Stimulated activated CD8-positive, alpha-beta memory T cell treated with anti-CD3 and anti-CD28 coated beads, Interleukin-7, amount 100 ng/mL, for 24 hours (primary cell): Measurements from ENCODE around the gene ITPR2.

Experiments
- DNase-seq: peaks from one replicate; pipeline ENCODE4 v3.0.0-alpha.2; 2020; ENCODE audit warnings: low read depth

The ITPR2 gene

DNA sequence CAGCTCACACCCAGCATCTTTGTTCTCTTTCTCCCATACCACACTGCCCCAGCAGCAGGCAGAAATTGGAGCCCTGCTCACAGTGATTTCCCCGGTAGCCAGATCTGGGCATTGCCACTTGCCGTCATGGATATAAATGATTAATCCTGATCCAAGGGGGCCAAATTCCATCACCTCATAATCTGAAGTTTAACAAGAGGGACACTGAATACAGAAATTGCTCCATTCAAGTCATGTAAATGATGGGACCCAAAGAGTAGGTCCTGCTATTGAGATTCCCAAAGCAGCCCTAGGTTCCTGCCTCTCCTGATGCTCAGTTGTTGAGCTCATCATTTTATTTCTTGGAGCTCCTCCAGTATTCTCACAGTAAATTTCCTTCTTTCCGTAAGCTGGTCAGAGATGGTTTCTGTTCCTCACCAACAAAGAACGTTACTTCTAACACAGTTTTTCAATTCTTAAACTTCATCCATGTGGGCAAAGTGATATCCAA is 11.7 kb downstream of the ITPR2 start:
- no peak for DNase-seq

DNA sequence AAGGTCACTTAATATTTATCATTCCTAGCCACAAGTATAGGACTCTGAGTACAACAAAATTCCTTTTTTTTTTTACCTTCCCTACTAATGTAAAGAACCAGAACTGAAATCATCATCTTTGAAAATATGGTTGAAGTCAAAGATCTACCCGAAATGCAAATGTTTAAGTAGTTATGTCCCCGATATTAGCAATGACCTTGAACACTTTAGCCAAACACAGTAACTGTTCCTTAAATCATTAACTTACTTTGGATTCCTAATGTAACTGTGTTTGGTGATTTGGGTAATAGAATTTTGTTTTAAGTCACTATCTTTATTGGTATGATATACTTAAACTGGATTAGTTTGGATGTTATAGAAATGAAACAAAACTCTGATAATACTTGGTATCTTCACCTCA is 14.4 kb downstream of the ITPR2 start:
- DNase-seq, result no peak

DNA sequence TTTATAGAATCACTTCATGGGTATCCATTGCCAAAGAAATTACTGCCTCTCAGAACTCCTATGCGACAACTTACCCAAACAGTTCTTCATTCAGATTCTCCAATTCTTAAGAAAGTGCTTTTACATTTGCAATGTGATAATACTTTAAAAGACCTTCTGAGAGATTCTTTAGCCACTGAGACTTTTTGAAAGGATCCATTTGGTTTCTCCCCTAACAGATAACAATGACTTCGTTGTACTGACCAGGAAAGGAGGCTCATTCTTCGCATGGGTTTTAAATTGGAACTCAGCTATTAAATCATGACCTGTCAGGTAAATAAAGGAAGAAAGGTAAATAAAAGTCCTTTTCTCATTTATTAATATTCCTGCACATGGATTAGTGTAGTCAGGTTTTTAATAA is 14.8 kb downstream of the ITPR2 start:
- no peak for DNase-seq

DNA sequence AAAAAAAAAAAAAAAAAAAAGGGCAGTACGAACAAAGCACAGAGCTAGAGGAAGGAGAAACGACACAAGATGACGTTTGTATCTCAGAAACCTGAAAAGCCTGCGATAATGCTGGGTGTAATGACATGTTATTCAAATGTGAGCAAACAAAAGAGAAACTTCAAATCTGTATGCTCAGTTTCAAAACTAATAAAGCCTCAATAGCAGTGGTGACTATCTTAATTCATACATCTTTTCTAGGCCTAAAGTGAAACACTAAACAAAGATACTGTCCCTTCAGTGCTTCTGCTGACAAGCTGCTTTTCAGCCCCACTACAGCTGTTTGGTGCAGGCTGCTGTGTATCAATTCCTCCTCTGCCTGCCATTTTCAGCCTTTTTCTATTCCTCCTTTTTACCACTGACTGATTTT is 15.8 kb downstream of the ITPR2 start:
- no peak for DNase-seq

DNA sequence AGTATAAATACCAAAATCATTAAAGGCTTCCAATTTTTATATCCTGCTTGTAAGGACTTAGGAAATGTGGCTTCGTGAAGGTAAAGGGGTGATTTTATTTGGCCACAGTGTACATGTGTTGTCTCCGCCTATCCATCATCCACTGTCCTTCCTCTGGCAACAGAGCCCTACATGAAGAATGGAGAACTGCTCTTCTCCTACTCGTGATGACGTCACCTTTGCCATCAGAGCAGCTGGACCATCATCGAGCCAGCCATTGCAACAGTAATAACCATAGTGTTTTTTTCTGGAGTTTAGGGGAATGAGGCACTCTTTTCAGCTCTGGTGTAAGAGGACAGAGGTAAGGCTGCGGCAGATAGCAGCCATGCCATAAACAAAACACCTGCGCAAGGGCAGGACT is 19.2 kb downstream of the ITPR2 start:
- no peak for DNase-seq

DNA sequence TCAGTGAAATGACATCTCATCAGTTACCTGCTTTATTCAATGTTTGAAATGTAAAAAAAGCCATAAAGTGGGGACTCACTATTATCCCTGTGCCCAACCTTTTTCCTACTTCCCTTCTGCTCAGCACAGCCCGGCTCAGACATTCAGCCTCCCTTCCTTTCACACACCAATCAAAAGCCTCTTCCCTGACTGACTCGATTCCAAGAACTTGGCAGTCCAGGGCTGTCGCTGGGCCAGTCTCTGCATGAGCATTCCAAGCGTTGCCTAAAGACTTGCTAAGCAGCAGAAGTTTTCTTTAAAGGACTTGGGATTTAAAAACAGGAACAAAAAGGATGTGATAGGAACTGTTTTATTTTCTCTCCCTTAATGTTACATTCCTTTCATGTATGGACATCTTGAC is 22.7 kb downstream of the ITPR2 start:
- no peak for DNase-seq

DNA sequence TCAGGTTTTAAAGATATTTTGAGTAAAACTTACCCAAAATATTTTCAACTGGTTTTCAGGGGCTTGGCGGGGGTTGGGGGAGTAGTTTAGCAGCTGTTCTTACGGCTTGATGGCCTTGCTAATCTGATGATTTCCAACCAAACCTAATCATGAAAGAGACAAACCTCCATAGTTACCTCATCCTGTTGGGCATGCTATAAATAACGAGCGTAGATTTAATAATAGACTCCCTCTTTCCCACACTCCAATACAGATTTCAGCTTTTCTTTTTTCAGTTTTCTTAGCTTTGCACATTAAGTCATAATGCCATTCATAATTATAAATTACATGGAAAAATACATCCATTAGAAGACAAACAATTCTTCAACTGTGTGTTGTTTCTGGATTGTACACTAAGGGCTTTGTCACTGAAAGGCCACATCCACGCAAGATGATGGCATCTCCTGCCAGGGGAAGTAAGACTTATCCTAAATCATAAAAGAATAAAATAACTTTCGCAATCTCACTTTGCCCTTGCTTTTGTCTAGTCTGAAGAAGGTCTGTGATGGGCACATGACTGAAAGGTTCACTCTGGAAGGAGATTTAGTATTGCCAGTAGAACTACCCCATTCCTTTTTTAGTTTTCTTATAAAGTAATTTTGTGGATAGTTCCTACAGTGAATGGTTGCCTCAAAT is 23.2 kb downstream of the ITPR2 start:
- DNase-seq, result no peak

DNA sequence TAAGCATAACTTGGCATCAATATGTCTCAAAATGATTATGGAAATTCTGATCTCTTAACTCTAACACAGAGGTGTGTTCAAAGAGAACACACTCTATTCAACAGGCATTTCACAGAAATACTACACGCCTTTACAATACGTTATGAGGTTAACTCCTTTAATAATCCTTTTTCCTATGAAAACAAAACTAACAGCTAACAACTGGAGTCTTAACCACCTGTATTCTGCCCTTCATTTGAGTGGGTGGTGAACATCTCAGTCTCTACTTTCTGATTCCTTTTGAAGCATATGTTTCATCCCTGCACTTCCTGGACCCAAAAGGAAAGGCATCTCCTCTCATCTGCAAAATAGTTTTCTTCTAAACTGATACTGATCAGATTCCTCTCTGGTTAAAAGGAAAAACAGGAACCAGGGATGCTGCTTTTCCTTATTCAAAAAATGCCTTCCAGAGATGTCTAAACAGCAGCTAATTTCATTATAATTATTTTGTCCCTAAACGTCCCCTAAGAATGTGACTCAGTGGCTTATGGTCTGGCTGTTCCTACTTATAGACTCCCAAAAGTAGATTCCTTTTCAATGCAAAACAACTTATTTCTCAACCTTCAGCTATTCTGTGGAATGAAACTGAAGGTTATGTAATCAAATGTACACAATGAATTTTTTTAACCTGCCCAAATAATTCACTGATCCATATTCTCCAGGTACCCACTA is 24.1 kb downstream of the ITPR2 start:
- no peak for DNase-seq

DNA sequence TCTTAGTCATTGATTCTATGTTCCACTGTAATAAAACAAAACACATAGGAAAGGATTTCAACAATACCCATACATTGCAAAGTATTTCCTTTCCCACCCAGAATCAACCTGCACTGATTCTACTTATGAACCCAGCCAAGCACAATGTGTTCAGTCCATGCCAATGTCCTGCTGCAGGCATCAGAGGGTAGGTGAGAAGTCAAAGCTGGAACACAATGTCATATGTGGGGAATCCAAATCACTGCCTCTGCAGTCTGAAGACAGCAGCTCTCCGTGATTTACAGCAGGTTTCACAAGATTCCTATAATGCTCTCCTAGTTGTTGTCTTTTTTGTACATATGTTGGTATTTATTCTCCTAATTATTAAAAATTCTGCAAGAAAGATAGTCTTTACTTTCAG is 25.7 kb downstream of the ITPR2 start:
- no peak for DNase-seq

DNA sequence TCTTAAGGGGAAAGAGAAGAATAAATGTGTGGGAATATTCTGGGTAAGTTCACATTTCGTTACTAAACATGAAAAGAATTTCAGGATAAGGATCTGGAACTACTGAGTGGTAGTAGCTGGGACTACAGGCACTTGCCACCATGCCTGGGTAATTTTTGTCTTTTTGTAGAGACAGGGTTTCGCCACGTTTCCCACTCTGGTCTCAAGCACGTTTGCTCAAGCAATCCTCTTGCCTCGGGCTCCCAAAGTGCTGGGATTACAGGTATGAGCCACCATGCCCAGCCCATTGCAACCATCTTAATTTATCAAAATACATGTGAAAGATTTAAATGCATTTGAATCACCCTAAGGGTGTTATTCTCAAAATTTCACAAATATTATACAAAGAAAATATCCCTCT is 26.4 kb downstream of the ITPR2 start:
- DNase-seq, result no peak

DNA sequence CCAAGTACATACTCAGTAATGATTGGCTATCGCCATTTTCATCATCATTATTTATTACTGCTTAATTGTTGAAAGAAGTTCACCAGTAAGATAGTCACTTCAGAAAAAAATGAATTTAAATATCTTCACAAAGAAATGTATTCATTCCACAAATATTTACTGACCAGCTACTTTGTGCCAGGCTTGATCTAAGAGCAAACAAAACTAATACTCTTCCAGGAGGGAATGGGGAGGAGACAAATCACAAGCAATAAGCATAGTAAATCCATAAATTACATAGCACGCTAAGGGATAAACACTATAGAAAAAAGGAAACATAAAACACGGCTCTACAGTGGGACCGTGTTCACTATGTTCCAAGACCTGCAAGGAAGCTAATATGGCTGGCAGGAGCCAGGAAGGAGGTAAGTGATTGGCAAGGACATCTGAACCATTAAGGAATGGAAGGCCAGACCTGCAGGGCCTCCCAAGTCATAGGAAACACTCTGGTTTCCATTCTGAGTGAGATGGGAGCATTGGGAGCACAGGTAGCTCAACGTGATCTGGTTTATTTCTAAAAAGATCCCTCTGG is 27.5 kb downstream of the ITPR2 start:
- DNase-seq, result no peak

DNA sequence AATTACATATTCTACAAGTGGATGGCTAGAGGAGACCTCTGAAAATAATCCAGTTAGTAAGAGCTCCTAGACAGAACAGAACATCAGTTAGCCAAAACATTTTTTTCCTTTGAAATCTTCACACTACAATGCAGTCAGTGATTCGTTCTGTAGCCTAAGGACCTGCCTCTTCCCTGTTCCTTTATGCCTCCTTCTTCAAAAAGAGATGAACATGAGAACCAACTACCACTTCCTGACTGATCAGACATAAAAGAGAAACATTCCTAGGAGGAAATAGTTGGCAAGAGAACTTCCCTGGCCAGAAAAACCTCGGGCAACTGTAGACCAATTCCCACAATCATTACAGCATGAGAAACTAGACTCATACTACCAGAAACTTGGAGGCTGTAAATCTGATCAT is 29.4 kb downstream of the ITPR2 start:
- DNase-seq, result no peak

DNA sequence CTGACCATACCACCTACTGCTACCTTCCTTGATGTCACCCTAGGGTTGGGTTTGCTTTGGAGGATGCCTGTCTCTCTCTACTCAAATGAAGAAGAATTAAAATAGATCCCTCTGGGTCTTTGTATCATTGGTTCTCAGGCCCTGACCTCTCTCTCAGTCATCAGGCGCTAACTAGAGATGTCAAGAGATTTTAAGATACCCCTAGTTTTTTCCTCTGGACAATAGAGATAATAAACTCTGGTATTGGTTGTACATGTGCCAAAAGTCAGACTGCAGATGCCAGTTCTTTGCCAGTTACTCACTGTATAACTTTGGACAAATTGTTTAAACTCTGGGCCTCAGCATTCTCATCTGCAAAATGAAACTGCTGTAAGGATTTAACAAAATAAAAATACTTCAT is 31.5 kb downstream of the ITPR2 start:
- DNase-seq, result no peak

DNA sequence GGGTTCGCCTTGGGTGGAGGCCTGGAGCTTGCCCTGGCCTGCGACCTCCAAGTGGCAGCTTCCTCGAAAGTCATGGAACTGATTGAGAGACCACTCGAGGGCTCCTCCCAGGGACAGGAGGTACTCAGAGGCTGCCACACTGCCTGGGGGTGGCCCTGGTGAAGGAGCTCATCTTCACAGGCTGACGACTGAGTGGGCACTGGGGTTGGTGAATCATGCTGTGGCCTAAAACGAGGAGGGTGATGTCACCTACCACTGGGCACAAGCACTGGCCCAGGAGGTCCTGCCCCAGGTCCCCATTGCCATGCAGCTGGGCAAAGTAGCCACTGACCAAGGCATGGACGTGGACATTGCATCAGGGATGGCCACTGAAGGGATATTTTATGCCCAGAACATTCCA is 32.1 kb downstream of the ITPR2 start:
- no peak for DNase-seq

DNA sequence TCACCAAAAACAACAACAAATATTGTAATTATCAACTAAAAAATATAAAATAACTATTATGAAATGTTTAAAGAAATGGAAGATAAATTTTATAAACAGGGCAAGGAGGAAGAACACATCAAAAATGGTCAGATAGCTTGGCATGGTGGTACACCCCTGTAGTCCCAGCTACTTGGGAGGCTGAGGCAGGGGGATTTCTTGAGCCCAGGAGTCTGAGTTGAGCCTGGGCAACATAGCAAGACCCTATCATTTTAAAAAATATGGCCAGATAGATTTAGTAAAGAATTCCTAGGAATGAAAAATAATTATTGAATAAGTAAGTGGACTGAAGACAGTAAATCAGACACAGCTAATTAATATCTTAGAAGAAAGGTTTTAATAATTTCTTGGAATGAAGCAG is 32.6 kb downstream of the ITPR2 start:
- DNase-seq, result no peak

DNA sequence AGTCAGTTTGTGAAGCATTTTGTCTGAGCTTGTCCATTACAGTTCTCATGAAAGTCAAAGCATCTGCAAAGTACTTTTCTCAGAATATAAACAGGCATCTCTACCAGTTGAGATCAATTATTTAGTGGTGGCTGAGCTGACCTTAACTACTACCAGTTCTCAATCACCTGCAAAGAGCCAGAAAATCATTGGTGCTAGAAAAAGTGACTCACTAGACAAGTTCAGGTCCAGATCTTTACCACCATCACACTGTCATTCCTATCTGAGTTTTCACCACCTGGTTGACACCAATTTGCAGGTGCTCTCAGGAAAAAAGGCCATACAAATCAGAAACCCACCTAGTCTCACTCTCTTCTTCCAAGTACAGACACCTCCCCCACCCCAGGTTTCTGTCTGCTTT is 33.3 kb downstream of the ITPR2 start:
- DNase-seq, result no peak

DNA sequence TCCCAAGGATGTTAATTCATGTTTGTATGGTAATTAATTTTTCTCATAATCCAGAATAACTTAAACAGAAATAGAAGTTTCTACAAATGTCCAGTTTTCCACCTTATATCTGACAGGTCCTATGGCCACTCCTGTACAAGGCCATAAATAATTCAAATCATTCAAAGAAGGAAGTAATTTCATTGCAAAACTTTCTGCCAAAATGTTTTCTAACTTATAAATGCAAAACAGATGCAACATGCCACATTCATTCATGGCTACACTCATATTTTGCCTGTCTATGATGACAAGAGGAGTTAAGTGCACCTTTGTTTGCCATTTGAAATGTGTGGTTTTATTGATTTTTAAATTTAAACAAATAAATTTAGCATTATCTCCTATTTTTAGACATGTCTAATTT is 34.4 kb downstream of the ITPR2 start:
- DNase-seq, result no peak

DNA sequence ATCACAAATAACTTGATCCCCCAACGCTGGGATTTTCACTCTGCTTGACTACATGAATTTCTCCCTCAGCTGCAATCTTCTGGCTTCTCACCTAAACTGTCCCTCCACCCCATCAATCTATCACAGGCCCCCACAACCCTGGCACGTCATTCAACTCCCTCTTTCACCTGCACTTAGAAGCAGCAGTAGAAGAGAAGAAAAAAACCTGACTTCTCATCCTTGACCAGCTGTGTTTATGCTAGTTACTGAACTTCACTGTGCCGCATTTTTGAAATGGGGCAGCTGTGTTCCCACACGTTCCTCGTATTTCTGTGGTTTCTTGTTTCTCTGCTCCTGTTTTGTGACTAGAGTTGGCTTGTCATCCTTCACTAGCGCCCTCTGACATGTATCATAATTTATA is 35.0 kb downstream of the ITPR2 start:
- no peak for DNase-seq

DNA sequence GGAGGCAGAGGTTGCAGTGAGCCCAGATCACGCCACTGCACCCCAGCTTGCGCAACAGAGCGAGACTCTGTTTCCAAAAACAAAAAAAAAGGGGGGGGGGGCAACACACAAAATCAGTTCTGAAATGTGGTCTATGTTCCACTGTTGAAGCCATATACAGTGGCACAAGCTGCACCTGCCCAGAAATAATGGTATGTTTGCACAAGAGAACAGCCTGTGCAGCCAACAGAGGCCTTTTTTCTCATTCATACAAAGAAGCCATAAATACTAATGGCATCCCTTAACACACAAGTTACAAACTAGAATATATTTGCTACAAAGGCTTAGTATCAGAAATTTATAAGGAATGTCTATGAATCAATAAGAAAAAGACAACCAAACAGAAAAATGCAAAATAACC is 37.1 kb downstream of the ITPR2 start:
- no peak for DNase-seq

DNA sequence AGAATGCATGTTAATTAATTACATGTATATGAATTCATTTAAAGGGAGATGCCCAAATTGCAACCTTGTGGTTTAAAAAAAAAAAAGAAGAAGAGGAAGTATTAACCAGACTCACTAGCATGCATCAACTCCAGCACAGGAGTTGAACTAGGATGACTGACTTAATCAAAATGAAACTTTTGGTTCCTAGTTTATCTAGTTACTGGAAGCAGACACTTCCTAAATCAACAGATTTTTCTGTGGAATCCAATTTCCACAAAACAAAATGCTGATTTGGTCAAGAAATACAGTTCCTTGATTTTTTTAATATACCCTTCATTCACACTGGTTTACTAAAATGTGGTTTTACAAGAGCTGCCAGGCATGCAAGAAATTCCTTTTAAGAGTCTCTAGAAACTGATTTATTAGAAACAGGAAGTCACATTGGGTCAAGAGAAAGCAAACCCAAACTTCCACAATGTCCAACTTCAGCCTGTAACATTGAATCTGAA is 41.6 kb downstream of the ITPR2 start:
- DNase-seq, result no peak

DNA sequence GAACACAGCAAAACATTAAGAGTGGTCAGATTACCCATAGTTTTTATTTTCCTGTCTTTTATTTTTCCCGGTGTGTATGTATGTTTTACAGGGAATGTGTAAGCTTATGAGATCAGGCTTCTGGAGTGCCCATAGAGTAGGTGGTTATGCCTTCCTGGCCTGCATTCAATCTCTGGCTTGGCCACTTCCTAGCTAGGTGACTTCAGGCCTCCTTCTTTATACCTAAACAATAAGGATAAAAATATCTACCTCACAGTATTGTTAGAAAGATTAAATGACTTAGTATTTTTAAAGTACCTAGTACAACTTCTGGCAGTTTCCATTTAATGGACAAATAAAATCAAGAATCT is 42.4 kb downstream of the ITPR2 start:
- no peak for DNase-seq

DNA sequence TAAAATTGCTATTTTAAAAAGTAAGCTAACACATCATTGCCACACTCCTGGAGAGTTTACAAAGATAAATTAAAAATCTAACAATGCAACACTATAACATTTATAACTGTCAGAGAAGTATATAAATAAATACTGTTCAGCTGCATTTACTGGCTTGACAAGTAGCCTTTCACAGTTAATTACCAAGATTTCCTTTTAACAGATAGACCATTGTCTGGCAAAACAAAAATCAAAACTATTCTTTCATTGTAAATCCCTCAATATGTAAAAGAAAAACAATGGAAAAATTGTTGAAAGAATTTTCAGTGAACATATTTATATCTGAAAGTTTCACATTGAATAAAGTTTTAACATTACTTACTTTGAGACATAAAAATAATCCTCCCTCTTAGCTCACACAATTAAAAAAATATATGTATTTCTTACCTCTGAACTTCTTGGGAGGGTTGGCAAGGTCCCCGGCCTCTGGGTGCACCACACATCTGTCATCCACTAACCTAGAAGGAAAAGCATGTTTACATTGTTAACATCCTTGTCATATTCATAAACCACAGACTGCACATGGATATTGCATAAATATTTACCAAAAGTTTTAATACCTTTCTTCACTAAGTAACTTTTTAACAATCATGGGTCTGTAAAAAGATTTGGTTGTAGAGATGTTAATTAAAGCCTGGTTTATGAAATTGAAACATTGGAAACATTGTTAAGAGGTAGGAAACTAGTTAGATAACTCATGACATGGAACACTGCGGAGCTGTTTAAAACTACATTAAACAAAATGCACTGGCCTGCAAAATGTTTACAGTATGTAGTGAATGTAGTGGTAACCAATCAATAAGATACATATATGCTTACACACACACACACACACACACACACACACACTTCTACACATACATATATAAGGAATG is 43.0 kb downstream of the ITPR2 start:
- DNase-seq, result no peak
